Stimulated activated CD4-positive, alpha-beta T cell treated with anti-CD3 and anti-CD28 coated beads, Interleukin-15, amount 100 ng/mL, for 48 hours (primary cell): ENCODE data around the gene MRGPRF.

ENCODE experiments used
- DNase-seq, 2 donors: peaks; one replicate each; pipeline ENCODE4 v3.0.0-alpha.2; 2020; ENCODE audit warnings: low read depth in 2 of 2

The MRGPRF gene

DNA sequence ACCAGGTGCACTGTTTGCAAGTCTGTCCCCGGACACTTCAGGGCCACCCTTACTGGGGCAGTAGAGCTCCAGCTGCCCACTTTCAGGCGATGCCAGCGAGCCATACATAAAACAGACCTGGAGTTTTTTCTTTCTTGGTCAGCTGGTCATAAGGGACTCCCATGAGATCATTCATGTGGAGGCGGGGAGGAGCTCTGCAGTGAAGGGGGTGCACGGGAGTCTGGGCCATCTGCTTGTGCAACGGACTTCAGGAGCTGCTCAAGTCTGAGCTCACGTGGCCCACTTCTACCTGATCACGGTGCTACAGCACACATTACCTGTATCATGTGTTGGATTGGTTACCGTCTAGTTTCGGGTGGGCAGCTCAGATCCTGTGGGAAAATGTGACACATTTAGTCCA lies 9.2 kb upstream of the MRGPRF start:
- DNase-seq, result no peak

GRCh38 chr11:69018924-69019323 lies 5.9 kb upstream of the MRGPRF start:
- DNase-seq, result no peak

- no peak for DNase-seq
Observed at GRCh38 chr11:69017951-69018350, 4.9 kb upstream of the MRGPRF start.

GRCh38 chr11:69014898-69015549 lies 2.0 kb upstream of the MRGPRF start:
- no peak for DNase-seq

DNA sequence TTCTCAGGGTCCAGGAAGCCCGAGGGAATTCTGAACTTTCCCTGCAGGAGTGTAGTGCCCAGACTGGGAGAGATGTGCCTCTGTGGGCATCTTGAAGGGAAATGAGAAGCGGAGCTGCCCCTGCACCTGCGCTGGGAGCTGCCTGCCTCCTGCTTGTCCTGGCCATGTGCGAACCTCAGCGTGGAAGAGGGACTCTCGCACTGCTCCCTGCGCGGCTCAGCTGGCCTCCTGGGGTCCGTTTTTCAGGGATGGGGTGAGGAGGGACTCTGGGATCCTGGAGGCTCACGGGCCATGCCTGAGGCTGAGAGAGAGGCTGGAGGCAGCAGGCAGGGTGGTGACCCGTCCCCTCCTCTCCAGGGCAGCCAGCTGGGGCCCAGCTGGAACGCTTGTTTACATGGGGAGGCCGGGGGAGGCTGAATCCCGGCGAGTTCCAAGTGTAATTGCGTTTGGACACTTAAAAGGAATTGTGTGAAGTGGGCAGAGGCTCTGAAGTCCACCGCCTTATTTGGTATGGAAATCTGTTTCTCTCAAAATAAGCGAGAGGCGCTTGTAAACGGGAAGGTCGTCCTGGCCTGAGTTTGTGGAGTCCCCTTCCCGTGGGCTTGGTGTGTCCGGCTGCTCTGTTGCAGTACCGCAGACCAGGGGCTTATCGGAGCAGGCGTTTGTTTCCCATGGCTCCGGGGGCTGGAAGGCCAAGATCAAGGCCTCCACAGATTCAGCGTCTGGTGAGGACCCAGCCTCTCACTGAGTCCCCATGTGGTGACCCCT lies 1.2 kb upstream of the MRGPRF start:
- no peak for DNase-seq

DNA sequence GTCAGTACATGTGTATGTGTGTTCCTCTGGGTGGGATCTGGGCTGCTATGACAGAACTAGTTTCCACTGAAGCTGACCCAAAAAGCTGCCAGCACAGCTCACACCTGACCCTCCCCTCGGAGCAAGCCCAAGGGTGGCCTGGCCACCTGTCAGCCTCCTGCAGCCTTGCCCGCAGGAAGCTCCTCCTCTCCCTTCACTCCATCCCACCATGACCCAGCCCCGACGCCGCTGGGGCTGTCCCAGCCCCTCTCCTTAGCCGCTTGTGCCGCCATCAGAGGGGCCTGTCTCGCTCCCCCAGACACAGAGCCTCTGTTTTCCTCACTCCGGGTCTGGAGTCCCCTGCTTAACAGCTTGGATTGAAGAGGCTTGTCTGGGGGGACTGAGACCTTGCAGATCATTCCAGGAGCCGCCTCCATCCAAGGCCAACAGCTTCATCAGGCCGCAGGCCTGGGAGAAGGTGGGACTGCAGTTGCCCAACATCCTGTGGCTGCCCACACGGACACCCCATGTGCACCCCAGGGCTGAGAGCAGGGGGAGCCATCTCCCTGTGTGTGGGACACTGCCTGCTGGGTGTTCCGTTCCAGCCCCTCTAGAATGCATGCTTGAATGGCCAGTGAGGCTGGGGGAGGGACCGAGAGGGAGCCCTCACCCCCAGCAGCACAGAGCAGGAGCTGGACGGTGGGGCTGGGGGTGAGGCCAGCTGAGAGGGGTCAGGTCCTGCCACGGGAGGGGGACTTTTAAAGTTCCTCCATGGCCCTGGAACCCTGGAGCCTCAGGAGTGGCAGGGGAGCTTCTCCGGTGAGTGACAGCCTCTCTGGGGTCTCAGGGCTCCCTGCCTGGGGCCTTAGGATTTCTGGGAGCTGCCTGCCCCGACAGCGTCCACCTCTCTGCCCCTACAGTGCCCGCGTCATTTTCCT lies 696 bp downstream of the MRGPRF start:
- DNase-seq, result no peak

DNA sequence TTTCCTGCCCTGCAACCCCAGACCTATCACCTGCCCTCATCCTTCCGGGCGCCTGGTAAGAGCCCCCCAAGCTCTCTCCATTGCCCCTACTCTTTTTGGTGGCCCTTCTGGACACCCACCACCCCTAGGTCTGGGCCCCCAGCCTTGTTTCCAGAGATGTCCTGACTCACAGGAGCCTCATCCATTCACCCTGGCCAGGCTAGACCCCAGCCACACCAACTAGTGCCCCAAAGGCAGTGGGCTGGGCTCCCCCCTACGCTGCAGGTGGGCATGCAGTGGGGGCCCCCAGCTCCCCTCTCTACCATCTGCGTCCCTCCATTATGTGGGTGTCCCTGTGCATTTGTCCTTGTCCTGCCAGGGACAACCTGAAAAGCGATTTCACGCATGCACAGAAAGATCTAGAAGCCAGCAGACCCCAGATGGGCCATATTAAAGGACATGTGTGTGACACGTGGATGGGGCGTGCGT lies 1.4 kb downstream of the MRGPRF start:
- no peak for DNase-seq

- DNase-seq, result peak in 1 of 2 donors; percentile 23
Observed at GRCh38 chr11:69010964-69011623, 2.0 kb downstream of the MRGPRF start.

DNA sequence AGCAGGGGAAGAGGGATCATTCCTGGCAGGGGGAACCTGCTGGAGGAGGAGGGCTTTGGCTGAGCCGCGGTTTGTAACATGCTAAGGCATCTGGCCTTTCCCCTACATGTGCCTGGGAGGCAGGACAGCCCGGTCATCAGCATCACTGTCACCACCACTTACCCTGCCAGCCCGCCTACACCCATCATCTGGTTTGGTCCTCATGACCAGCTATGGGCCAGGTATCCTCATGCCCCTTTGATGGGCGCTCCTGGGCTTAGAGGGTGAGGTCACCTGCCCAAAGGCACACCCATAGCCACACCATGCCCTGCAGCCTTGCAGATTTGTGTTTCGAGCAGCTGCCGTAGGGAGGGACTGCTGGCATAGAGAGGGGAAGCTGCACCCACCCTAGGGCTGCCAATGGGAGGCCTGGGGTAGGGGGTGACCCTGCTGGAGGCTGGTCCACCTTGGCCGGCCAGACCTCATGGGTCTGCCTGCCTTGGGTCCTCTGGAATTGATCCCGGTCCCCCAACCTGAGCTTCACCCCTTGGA lies 2.6 kb downstream of the MRGPRF start:
- no peak for DNase-seq

- no peak for DNase-seq
Observed at GRCh38 chr11:69009441-69010211, 3.4 kb downstream of the MRGPRF start.

DNA sequence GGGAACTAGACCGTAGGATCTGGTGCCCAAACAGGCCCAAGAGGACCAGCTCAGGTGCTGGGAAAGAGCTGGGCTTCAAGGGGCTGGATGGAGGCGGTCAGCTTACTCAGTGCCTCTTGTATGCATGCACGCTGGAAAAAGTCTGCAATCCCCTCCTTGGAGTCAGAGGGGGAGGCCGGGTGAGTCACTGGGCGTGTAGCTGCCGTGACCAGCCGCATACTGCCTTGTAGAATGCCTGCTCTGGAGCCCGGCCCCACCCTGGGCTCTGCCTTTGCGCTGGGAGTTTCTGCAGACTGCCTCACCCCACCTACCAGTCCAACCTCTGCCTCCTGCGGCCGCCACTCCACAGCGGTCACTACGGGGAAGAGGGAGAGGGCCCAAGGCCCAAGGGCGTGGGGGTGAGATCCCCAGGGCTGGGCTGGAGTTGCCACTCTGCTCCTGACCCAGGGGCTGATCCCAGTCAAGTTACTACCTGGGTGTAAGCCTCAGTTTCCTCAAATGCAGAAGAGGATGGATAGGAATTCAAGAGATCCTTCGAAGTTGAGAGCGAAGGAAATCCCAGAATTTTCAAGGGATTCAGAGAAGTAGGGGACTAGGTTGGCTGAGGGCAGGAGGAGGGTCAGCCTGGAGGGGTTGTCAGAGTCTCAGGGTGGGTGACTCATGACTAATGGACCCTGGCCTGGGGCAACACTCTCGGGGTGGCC lies 4.2 kb downstream of the MRGPRF start:
- no peak for DNase-seq

- no peak for DNase-seq
Observed at GRCh38 chr11:69007975-69008381, 5.1 kb downstream of the MRGPRF start.

- DNase-seq, result no peak
Observed at GRCh38 chr11:69006816-69007215, 6.2 kb downstream of the MRGPRF start.

DNA sequence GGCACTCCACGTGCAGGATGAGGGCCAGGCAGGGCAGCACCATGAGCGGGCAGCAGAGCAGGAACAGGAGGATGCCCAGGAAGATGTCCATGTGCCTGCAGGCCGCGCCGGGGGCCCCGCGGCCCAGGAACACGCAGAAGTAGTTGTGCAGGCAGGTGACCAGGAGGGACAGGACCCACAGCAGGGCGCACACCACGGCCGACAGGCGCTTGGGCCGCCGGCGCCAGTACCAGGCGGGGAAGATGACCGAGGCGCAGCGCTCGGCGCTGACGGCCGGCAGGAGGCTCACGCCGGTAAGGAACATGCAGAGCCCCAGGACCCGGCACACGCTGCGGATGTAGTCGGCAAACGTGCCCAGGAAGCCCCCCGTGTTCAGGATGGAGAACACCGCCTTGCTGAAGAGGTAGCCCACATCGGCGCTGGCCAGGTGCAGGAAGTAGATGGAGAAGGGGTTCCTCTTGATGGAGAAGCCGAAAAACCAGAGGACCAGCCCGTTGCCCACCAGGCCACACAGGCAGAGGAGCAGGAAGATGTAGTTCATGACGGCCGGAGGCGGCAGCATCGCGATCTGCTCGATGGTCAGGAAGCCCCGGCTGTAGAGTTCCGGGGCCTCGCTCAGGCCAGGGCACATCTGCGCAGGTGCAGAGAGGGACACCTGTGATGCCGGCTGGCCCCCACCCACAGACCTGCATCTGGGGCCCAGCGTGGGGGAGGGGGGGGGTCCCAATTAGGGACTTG lies 7.2 kb downstream of the MRGPRF start:
- DNase-seq, result no peak

DNA sequence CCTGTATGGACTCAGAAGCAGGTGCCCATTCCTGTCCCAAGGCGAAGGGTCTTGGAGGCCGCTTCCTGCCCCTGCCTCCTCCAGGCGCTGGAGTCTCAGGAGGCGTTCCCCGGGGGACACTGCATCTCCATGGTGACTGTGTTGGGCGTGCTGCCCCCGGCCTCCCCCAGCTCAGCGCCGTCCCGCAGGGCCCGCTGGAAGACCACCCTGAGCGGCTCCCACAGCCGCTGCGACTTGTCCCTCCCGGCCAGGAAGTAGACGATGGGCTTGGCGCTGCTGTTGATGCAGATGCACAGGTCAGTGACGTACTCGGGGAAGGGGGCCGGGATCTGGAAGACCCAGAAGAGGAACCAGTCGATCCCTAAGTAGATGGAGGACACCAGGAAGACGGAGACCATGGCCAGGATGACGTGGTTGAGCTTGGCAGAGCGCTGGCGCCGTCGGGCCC lies 7.8 kb downstream of the MRGPRF start:
- DNase-seq, result no peak

DNA sequence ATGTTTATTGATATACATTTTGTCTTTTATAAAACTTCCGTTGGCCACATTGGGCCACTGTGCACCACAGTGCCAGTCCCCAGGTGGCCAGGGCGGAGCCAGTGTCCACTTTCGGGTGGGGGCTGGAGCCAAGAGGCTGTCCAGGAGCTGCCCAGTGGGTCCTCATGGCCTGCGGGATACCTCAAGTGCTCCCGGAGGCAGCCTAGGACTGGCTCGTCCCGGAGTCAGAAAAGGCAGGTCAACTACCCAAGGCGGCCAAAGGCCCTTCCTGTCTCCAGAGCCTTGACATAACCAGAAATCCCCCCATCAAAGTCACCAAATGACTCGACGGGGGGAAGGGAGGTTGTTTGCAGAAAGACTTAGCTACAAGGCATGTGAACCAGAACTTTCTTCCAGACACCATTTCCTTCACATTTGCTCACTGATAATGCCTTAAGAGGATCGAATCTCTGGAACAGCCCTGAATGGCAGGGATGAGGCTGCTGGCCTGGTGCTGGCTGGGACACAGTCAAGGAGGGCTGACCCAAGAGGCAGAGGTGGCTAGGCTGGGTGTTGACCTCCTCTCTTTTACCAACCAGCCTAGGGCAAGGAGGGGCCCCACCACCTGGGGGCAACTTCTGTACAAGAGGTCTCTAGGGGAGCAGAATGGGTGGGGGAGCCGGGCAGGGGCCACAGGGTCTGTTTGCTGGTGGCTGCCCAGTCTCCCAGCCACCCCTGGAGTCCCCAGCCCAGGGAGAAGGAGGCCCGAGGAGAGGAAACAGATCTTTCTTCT lies 8.4 kb downstream of the MRGPRF start:
- no peak for DNase-seq

- no peak for DNase-seq
Observed at GRCh38 chr11:69003866-69004367, 9.1 kb downstream of the MRGPRF start.

- DNase-seq, result no peak
Observed at GRCh38 chr11:69003301-69003865, 9.7 kb downstream of the MRGPRF start.
